Limb (tissue), 2 donors: ENCODE data around the gene TGM5.
"Not testable (repeated sequence)": the region's sequence is repeated elsewhere in the genome, so short reads cannot be mapped to it uniquely, and the experiment has no call there.

Experiments used
- DNase-seq, 2 donors: peaks; one replicate each; pipeline ENCODE4 v3.0.0-alpha.2; 2016; ENCODE audit errors: extremely low spot score in 2 of 2

The TGM5 gene, protein sequence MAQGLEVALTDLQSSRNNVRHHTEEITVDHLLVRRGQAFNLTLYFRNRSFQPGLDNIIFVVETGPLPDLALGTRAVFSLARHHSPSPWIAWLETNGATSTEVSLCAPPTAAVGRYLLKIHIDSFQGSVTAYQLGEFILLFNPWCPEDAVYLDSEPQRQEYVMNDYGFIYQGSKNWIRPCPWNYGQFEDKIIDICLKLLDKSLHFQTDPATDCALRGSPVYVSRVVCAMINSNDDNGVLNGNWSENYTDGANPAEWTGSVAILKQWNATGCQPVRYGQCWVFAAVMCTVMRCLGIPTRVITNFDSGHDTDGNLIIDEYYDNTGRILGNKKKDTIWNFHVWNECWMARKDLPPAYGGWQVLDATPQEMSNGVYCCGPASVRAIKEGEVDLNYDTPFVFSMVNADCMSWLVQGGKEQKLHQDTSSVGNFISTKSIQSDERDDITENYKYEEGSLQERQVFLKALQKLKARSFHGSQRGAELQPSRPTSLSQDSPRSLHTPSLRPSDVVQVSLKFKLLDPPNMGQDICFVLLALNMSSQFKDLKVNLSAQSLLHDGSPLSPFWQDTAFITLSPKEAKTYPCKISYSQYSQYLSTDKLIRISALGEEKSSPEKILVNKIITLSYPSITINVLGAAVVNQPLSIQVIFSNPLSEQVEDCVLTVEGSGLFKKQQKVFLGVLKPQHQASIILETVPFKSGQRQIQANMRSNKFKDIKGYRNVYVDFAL

DNA sequence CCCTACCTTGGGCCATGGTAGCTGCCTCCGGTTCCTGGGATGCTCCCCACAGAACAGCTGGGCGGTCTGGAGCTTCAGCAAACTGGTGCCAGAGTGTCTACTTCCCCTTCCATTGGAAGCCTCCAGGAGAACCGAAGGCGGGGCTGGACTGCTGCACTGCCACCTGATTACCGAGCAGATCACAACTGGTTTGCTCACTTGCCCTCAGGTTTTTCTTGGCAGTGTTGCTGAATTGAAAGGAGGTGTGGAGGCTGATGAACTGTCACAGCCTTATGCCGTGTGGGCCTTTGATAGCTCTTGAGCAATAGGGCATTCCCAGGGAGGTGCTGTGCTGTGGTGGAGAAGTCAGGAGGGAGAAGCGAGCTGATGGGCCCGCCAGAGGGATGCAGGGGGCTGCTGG lies at the start of gene TGM5:
Gene TGM5, minus strand, starts transcription at position 95 of the 400 bp plus-strand sequence. Its CDS starts 79 bp downstream, at position 16.
- DNase-seq: no peak

DNA sequence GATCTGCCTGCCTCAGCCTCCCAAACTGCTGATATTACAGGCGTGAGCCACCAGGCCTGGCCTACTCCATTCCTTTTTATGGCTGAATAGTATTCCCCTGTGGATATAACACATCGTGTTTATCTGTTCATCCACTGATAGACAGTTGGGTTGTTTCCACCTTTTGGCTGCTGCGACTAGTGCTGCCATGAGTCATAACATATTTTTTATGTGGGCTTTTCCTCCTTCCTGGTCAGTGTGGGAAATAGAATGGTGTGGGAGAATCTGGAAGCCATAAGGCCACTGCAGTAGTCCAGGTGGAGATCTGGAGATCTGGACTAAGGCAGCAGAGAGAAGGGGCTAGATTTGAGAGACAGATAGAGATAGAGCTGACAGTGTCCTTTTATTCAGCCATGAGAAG lies 47.4 kb upstream of the TGM5 start:
- DNase-seq: no peak

DNA sequence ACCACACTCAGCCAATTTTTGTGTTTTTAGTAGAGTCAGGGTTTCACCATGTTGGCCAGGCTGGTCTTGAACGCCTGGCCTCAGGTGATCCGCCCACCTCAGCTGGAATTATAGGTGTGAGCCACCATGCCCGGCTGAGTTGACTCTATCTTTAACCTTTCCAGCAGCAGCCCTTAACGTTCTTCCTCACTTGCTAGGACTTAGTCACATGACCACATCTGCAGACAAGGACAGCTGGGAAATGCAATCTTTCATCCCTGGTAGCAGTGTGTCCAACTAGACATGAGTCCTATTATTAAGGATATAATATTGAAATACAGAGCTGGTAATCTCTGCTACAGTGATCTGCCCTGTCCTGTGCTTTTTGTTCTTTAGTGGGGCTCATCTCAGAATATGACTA lies 45.6 kb upstream of the TGM5 start:
- no peak for DNase-seq

DNA sequence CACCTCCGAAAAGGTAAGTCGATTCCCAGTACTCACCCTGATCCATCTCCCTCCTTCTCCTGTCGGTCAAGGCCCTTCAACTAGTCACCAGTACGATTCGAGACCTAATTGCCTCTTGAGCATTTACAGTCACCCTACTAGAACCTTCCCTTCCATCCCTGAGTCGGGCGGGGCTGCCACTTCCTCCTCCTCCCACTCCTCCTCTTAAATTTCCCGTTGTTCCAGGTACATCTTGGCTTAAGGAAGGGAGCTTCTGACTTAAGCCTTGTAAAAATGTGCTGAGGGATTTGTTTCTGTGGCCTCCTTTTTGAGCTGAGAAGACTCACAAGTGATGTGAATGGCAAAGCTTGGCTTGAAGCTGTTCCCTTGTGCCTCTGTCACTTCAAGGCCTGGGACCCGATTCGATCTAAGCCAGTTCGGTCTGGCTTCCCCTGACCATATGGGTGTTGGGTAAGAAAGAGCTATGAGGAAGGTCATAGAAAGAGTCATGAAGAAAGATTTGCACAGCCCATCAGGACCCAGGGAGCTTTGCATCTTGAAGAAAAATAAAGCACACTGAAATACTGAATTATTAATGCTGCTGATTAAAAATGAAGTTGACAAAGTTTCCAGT lies 35.6 kb upstream of the TGM5 start, which contains the start of gene TGM7:
Gene TGM7, minus strand, starts transcription at position 51 of the 613 bp plus-strand sequence.
- no peak for DNase-seq

DNA sequence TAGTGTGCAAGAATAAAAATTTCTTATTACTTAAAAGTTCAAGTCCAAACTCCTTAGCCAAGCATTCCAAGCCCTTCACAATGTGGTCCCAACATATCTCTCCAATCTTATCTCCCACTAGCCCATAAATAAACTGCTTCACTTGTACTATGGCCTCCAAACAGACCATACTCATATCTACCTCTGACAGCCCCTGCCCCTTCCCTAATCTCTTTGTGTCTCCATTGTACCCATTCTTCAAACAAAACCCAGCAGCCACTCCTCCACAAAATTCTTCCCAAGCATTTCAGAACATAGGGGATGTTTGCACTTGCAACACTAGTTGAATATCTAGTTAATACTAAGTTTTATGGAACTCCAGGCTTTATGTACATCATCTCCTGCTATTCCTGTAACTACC lies 33.2 kb upstream of the TGM5 start:
- DNase-seq: no peak

DNA sequence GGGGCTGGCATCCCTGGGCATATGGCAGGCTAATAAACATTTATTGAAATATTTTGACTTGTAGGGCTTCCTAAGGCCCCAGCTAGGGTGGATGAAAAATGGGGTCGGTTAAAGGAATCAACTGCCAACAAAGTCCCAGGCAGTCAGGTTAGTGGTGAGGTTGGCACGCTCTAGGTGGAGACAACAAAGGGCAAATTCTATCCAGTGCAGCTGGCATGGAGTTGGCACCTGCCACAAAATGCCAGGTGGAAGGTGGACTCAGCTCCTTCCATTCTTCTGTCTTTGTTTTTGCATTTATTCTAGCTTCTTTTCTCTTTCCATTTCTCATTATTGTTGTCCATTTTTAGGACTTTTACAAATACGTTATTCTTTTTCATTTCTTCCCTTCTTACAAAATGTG lies 32.7 kb upstream of the TGM5 start:
- no peak for DNase-seq

DNA sequence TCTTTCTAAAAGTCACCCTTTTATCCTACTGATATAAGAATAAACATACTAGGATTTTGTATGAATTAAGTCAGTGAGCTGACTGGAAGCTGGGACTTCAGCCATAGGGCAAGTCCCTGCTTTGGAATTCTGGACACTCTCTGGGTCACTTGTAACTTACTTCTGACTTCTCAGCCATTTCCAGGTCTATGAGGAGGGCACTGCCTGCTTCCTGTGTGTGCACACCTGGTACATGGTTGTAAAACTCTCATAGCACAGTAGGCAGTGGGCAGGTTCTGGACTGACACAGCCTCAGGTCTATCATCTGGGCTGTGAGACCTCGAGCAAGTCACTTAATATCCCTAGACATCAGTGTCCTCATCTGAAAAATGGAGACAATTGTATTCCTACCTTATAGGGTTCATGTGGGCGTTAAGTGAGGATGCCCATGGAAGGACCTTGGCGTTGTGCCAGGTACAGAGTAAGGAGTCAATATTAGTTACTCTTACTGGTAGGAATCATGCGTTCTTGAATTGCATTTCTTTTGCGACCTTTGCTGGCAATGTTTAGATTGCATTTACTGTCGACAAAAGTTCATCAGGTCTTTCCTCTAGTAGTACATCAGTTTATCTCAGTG lies 27.5 kb upstream of the TGM5 start:
- DNase-seq: no peak

DNA sequence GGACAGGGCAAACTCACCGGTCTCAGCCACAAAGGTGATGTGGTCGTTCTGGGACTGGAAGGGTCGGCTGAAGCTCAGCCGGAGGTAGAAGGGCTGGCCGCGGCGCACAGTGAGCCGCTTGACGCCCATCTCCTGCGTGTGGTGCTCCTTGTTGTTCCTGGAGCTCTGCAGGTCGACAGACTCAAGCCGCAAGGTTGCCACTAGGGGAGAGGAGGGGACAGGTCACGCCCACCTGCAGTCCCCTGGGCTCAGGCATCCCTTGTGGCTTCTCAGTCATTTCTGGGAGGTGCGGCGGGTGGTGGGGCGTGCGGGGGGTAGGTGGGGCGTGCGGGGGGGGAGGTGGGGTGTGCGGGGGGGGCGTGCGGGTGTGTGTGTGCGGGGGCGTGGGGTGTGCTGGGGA lies 26.7 kb upstream of the TGM5 start:
- no peak for DNase-seq

DNA sequence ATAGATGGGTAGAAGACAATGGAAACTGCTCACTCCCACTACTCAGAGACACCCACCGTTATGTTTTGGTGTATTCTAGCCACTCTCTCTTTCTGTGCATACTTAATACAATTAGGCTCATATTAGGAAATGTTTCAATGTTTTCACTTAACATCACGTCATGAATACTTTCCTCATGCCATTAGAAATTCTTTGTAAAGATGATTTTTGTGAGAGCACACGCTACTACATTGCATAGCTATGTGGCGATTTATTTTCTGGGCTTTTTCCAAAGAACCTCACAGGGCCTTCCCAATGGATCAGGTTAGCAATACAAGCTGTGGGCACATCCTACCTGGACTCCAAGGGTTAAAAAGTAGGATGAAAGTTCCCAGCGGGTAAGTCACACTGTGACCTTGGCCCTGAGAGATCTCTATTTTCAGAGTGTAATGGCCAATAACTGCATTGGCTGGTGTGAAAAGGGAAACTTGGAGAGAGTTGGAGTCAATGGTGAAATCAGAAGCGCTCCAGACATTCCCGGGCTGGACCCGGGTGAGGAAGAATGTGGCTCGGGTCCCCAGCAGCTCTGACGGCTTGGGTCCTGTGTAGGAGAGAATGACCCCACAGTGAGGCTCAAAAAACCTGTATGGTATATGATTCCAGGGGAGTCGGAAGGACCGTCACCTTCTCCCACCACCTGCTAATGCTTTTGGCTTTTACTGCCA lies 25.8 kb upstream of the TGM5 start:
- no peak for DNase-seq

DNA sequence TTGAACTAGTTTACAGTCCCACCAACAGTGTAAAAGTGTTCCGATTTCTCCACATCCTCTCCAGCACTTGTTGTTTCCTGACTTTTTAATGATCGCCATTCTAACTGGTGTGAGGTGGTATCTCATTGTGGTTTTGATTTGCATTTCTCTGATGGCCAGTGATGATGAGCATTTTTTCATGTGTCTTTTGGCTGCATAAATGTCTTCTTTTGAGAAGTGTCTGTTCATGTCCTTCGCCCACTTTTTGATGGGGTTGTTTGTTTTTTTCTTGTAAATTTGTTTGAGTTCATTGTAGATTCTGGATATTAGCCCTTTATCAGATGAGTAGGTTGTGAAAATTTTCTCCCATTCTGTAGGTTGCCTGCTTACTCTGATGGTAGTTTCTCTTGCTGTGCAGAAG lies 22.9 kb upstream of the TGM5 start:
- not testable (repeated sequence) for DNase-seq

DNA sequence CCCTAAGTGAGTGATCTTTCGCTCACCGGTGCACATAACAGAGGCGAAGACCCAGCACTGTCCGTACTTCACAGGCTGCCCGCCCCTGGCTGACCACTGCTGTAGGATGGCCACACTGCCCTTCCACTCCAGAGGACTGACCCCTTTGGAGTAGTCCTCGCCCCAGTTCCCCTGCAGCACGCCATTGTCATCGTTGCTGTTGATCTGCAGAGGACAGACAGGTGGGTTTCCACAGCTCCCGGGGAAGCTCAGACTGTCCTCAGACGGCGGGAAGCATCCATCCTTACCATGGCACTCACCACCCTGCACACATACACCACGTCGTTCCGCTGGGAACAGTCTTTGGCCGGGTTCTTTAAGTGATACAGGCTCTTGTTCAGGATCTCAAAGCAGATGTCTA lies 20.5 kb upstream of the TGM5 start:
- DNase-seq: no peak

DNA sequence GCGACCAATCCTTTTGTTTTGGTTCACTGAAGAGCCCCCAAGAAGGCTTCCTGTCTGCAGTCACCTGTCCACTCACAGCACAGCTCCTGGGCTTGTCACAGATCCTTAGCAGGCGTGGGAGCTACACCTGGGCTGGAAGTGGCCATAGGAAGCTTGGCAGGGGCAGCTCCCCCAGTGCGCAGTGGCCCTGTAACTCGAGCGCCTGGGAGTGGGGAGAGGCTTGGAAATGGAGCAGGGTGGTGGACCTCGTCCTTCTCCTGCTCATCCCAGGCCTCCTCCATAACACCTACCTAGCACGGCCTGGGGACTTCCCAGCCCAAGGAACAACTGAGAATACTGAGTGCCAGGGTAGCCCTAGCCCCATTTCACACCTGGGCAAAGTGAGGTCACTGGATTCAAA lies 19.3 kb upstream of the TGM5 start:
- DNase-seq: no peak

DNA sequence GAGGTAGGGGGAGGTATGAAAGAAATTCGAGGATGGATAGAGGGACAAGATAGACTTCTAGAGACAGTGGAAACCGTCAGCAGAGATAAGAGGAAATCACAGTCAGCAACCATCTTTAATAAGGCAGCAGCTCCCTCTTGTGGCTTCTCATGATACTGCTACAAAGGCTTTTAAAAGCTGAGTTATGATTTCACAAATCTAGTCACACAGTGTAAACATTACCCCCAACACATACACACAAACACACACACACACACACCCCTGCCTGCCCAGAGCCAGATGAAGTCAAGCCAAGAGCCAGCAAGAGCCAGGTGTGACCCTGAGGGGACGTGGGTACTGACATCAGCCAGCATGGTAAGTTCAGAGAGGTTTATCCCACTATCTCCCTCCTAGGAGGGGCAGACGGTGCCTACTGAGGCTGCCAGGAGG lies 18.9 kb upstream of the TGM5 start:
- DNase-seq: peak; percentile 52 to 54

DNA sequence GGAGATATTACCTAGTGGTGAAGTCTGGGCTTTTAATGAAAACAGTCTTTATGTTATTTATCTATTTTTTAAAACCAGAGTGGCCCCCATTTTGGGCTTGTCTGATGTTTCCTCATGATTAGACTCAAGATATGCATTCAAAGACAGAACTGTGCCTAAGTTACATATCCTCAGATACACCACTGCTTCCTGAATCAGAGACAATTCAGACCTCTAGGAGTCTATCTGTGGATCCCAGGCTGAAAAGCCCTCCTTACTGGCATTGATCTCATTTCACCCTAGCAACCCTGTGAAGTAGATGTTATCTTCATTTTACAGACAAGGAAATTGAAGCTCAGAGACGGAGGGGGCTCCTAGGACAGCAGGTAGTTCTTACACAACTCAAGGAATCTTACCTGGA lies 16.8 kb upstream of the TGM5 start:
- no peak for DNase-seq

DNA sequence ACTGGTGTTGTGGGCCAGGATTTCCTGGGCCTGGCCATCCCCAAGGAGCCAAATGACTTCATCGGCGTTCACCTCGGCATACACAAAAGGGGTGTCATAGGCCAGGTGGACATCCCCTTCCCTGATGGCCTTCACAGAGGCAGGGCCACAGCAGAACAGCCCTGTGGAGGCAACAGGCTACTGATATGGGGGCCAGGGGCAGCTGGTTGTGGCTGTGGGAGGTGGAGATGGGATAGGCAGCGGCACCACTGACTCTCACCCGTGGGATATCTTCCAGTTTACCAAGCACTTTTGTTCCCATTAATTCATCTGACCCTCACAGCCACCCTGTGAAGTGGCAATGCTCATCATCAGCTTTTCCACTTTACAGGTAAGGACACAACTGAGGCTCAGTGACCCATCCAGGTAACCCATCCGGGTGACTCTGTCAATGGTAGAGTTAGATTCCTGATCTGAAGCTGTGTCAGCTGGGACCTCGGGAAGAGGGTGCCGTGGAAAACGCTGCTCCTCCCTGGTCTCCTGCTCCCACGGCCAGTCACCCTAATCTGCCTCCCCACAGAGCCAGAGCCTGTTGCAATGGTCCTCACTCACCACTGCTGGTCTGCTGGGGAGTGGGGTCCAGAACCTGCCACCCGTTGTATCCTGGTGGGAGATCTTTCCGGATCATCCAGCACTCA lies 15.3 kb upstream of the TGM5 start:
- DNase-seq: no peak

DNA sequence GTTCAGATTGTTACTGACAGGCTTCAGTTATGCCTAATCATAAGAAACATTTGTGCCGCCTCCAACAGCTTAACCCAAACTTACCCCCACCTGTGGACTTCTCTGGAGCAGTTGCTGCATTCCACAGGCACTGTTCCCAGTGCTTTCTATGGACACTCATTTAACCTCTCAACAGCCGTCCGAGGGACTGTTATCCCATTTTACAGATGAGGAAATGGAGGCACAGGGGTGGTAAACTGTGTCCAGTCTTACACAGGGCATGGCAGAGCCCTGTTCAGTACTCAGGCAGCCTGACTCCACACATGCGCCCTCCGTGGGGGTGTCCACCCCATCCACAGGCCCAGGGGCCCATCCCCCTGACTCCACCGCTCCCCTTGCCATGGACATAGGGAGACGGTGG lies 14.3 kb upstream of the TGM5 start:
- DNase-seq: no peak

DNA sequence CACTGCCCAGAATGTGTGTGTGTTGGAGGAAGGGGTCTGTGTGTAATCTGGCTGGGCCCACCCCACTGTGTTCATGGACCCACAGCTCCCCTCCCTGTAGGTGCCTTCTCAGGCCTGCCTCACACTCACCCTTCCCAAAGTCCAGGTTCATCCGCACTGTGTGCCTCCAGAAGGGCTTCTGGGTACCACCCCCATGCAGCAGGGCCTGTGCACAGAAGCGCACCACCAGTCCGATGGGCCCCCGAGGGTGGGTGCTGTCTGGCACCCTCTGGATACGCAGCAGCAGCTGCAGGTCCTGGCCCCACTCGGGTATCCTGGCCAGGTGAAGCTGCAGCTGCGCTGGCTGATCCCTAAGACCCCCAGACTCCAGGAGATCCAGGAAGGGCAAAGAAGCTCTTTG lies 12.8 kb upstream of the TGM5 start:
- no peak for DNase-seq

DNA sequence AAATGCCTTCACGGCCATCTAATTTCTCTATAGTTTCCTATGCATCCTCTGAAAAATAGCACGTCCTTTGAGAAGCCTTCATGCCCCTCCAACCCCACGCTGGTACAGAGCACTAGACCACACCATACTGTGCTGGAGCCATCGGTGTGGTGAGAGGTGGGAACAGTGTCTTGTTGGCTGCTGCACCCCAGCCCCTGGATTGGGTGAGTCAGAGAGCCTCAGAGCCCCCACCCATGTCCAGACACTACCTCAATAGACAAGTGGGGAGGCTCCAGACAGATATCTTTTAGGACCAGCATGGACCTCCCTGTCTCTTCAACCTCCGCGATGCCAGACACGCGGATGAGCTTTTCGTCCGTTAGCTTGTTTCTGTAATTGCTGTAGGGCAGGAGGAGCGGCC lies 12.1 kb upstream of the TGM5 start:
- DNase-seq: no peak

DNA sequence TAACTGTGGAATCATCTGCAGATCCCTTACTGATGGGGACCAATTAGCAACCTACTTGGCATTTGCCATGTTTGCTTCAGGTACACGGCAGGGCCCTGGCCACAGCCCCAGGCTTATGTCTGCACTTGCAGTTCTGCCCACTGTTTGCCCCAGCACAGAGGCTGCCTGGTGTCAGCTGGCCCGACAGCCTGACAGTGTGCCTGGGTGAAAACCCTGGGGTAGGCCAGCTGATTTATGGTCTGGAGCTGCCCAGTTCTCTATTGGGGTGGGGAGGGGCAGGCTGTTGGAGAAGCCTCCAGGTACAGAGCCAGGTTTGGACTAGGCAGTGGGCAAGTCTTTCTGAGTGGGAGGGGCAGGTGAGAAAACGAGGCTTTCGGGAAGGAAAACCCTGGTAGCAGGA lies 11.2 kb upstream of the TGM5 start:
- no peak for DNase-seq

DNA sequence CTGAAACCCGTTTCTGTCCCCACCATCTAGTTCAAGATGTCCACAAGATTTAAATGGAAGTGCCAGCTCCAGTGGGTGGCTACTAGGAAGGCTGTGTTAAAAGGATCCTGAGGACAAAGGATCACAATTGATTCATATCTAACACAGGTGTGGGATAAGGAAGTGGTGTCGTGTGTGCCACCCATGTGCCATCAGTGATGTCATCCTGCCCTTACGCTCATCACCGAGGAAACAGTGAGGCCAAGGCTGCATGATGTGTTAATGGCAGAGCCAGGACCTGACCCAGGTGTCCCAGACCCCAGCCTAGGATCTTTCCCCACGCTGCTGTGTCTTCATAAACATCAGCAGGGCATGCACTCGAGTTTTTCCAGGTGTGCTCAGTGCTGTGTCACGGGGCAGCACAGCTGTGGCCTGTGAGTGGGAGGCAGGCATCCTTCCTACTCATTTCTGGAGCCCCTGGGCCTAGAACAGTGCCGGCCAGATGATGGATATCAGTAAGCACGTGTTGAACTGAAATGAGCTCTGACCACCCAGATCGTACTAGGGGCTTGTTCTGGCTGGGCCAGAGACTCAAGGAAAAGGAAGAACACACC lies 10.6 kb upstream of the TGM5 start:
- DNase-seq: no peak
